GM18861 (cell line): ENCODE results near the gene CBFA2T3.
"Not testable (repeated sequence)": the region's sequence is repeated elsewhere in the genome, so short reads cannot be mapped to it uniquely, and the experiment has no call there.

Source experiments
- ATAC-seq: cut with Tn5 transposase; IDR thresholded peaks from one replicate; pipeline ENCODE4 v1.9.1; 2021; ENCODE audit not compliant: unreplicated experiment

The CBFA2T3 gene

DNA sequence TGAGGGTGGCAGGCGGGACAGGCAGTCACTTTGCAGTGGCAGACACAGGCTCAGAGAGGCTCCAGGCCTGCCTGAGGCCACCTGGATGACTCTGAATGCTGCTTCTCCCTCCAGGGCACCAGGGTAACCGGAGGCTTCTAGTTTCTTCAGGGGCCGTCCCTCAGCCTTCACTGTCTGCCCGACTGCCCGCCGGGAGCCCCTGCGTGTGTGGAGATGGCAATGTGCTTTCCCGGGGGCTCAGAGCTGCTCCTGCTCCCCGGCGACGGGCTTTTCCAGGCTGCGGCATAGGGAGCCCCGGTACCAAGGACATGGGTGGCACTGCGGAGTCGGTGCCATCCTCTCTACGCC lies 51.5 kb downstream of the CBFA2T3 start:
- no peak for ATAC-seq

DNA sequence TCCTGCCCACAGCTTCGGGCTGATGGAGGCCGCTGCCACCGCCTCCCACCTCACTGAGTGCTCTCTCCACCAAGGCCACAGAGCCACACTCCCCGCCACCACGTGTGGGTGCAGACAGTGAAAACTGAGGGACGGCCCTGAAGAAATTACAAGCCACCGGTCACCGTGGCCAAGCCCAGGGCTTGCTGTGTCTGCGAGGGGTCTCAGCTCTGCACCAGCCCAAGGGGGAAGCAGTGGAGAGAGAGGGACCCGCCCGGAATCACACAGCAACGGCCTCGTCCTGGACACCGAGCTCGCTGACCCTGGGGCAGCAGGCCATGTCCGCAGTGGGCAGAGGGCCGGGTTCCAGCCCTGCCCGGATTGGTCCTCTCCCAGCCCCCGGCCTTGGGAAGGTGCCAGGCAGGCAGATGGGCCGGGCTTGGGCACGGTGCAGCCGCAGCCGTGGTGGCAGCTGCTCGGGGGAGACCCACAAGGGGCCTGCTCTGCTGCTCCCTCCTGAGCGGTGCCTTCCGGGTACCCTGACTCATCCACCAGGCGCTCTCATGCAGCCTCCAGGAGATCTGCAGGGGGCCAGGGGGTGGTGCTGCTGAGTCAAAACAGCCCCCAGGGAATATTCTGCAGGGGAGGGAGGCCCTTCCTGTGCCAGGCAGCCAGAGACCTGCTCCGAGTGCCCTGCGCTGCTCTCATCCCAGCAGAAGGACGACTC lies 52.0 kb downstream of the CBFA2T3 start:
- no peak for ATAC-seq

DNA sequence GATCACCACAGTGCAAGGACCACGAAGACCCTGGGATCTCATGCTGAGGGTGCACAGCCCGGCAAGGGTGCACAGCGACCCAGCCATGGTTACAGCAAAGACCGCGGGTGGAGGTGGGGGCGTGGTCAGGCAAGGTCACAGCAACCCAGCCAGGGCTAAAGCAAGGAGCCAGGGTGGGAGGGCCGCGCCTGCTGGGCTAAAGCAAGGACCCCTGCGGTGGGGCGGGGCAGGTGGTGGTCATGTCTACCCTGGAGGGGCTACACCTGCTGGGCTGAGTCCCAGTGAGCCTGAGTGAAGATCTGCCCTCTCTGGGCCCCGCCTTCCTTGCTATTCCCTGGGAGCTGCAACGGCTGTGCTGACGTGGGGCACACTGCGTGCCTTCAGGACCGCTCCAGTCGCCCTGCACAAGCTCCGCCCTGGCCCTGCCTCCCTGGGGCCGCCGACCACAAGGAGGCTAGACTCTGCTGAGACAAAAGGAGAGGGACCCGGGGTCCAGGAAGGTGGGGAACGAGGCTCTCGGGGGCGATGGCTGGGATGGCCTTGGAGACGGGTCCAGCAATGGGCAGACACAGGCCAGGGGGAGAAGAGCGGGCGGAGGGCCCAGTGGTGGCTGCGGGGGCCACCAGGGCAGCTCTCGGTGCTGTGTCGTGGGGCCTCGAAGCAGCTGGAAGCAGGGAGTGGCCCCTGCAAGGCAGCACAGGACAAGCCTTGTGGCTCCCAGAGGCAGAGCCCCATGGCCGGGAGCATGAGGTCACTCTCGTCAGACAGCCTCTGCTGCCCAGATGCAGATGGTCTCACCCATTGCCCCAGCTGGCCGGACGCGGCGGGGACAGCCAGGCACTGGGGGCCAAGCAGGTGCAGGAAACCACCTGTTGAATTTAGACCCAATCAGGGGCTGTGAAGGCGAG lies 52.8 kb downstream of the CBFA2T3 start:
- no peak for ATAC-seq

DNA sequence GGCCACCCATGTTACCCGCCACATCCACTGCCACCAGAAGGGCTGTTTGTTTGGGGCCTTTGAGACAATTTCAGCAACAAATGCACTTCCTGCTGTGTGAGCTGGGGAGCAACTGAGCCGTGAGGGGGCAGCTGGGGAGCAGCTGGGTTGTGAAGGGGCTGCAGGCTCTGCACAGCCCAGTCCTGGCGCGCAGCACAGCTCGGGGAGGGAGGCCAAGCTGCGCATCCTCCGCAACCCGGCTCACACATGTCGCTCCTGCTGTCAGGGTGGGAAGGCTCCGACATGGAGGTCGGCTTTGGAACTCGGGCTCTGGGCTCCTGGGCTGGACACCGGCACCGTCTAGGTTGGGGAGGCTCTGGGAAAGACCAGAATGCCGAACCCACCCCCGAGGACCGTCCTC lies 53.6 kb downstream of the CBFA2T3 start:
- no peak for ATAC-seq

DNA sequence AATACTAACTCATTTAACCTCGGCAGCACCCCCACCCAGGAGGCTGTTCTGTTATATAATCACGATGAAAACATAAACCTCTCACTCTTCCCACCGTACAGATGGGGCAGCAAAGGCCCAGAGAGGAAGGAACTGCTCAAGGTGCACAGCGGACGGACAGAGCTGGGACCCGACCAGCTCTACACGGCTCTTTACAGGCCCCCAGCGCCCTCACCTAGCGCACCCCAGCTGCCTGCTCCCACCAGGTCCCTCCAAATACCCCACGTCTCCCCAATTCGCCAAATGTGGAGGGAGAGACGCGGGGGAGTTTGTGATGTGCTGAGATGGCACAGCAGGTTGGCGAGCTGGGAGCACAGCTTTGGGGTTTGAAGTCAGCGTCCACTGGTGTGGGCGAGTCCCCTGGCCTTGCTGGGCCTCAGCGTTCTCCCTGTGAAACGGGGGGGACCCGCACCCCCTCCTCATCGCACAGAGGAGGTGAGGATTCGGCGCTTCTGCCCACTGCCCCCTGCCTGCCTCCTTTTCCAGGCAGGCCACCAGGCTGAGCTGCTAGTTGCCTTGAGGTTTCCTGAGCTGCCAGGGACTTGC lies 54.1 kb downstream of the CBFA2T3 start:
- no peak for ATAC-seq

DNA sequence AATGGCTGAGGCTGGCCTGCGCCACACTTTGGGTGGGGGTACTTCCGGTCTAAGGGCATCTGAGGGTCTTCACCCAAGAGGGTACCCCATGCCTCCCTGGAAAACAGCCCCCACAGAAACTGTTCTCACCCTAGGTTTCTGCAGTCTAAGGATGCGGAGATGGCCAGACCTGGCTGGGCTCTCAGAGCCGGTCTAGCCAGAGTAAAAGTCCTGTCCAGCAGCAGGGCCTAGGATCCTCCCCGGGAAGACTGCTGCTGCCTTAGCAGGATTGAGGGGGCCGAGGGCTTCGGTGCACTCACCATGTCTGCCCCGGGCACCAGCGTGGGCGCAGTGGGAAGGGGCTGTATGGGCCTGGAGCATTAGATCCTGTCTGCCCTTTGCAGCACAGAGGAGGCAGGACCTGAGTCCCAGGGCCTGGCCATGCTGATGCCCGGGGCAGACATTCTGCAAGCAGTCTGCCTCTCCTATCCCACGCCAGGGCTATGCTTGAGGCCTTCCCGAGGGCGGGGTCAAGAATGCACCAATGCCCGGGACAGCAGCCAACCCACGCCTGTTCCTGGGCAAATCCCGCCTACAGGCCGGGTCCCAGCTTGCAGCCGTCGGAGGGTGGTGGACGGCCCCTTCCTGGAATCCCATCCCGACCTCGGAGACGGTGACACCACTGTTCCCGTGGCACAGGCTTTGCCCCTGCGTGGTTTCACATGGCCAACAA lies 54.7 kb downstream of the CBFA2T3 start:
- no peak for ATAC-seq

DNA sequence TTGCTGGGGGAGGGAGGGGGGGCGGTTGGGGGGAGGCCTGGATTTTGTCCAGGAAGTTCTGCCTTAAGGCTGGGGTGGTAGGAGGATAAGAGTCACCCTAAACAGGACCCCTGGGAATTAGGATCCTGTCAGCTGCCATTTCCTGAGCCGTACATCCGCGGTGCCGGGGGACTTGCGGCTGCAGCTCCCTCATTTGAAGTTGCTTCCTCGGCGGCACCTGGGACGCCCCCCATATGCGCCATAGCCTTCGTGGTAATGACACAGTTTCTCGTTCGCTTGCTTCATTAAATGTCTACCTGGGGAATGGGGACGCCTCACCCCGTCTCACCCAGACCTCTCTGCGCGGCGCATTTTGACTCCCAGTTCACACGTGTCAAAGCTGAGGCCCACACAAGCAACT lies 55.4 kb downstream of the CBFA2T3 start:
- ATAC-seq = no peak

DNA sequence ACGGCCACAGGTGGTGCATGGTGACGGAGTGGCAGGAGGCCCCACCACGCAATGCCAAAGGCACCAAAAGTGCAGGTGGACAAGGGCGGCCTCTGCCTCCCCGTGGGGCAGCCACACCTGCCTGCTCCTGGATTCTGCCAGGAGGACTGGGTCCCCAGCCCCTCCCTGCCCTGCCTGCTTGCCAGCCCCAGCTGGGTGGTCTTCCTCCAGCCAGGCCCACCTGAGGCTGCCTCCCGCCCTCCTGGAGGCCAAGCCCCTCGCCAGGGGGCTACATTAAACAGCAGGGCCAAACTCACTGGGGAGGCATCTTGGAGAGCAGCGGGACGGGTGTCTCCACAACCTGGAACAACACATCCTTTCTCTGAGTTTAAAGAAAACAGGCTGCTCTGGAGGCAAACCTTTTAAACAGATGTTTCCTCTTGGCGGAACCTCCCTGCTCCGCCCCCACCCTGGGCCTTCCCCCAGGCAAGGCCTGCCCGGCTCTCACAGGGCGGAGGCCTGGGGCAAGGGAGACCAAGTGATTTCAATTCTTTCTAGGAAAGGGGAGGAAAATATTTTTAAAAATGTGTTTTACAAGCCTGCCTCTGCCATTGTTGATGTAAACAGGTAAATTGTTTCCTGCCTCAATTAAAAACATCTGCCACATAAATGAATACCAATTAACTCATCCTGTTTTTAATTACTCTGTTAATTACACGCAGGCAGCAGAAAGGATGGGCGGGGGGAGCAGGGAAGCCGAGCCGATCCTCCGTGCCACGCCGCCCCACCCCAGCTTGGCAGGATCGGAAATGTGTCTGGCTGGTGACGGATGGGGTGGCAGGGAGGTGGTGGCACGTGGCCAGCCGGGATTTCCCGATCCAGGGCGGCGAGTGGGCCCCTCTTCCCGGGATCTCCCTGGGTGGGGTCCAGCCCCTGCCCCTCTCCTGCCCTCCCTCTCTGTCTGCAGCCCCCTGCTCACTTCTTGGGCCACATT lies 56.1 kb downstream of the CBFA2T3 start:
- ATAC-seq = no peak

DNA sequence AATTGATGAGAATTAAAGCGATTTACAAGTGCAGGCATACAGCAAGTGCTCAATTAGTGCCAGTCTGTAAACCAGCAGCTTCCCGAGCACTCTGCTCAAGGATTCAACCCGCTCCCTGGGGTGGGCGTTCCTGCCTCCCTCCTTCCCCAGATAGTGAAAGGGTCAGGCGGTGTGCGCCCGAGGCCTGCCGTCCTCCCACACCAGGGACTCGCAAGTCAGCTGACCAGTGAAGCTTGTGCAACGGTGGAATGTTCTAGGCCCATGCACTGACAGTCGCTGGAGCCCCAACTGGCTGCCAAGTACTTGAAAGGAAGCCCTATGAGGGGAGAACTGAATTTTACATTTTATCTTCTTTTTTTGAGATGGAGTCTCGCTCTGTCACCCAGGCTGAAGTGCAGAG lies 57.1 kb downstream of the CBFA2T3 start:
- no peak for ATAC-seq

DNA sequence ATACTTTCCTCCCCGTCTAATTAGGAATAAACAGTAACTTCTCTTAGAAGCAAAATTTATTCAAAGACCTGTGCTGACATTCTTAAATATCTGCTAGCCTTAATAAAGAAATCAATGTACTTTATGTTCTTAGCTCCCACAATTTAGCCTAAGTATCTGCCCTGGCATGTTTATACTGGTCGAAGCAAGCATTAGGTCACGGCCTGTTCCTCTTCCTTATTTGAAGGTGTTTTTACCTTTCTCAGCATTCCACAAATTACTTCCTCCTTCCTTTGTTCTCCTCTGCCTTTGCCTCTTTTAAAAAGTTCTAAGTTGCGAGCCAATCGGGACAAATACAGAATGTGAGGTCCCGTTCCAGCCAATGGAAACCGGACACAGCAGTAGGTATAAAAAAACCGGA lies 58.1 kb downstream of the CBFA2T3 start:
- ATAC-seq = not testable (repeated sequence)

DNA sequence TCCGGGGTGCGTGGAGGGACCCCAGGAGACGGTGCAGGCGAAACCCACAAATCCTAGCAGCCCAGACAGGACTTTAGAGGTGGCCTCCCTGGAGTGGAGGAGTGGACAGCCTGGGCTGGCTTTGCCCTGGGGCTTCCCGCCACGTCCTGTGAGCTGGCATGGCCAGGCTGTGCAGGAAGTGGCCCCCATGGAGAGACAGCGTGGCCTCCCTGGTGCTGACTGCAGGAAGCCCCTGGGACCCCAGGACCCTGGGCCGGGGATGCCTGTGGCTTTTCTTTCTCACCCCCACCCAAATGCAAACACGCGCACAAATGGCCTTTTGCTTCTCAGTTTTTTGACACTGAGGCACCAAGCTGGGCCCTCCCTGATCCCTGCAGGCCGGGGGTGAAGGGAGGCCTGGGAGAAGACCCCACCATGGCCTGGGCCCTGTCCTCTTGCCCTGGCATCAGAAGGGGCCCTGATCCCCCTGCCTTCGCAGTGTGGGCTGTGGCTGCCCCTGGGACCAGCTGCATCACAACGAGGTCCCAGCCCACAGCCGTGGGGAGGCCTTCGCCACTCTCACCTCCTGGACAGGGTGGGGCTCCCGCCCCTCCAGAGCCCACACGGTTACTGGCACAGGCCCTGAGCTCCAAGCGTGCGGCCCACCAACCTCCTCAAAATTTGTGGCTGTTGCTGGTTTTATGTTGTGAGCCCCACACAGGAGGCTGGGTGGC lies 58.9 kb downstream of the CBFA2T3 start:
- no peak for ATAC-seq

DNA sequence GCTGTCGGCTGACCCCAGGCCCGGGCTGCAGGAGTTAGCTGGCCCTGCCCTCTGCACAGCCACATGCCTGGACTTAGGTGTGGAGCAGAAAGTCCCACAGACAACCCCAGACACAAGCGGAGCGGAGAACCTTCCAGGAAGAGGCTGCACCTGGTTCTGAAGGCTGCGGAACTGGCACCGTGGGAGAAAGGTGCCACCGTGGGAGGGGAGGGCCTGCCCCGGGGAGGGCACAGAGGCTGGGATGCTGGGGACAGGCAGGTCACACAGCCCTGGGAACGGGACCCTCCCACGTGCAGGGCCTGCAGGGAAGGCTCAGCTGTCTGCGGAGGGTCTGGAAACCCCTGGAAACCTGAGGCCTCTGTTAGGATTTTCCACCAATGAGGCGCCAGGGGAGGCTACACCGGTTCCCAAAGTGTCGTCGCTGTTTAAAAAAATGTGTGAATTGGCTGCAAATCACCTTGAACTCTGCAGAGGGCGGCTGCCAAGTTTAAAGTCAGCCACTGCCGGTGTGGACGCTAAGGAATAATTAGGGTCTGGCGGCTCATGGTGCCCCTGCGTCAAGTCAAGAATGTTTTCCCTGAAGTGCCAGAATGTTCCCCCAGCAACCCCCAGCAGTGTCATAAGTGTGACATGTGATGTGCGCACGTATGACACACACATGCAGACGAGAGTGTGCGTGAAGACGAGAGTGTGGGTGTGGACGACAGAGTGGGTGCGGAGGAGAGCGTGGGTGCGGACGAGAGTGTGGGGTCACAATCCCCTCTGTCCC lies 59.7 kb downstream of the CBFA2T3 start:
- no peak for ATAC-seq

DNA sequence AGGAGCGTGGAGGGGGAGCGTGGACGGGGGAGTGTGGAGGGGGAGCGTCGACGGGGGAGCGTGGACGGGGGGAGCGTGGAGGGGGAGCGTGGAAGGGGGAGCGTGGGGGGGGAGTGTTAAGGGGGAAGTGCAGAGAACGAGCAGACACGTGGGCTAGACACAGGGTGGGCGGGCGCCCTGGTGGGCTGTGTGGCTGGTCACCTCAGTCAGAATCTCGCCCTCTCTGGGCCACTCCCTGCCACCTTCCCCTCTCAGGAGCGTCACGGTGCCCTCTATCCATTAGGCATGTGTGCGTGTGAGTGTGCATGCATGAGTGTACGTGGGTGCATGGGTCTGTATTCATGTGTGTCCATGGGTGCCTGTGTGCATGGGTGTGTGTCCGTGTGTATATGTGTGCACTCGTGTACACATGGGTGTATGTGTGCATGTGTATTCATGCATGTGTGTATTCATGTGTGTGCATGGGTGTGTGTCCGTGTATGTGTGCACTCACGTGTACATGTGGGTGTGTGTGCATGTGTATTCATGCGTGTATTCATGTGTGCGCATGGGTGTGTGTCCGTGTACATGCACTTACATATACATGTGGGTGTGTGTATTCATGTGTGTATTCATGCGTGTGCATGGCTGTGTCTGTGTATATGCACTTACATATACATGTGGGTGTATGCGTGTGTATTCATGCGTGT lies 61.2 kb downstream of the CBFA2T3 start:
- ATAC-seq = no peak

DNA sequence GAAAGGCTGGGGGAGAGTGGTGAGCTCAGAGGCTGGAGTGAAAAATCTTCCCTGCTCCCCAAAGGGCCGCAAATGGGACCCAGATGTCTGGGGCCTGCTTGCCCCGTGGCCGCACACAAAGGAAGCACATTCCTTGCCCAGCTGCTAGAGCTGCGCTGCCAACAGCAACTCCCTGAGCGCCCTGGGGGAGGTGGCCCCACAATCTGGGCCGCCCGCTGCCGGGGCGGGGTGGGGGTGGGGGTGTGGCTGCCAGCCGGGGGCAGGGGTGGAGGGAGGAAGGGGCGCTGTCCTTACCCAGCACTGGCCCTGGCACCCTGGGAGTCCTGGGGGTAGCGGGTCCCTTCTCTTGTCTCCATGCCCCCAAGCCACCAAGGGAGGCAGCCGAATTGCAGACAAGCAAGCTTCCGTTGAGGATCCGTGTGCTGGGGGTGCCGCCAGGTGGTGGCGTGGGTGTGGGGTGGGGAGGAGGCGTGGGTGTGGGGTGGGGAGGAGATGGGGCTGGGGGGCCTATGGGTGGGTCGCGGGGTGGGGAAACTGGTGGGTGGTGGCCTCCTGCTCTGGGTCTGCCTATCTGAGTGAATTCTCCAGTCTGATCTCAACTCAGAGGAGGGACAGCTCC lies 62.1 kb downstream of the CBFA2T3 start:
- no peak for ATAC-seq

DNA sequence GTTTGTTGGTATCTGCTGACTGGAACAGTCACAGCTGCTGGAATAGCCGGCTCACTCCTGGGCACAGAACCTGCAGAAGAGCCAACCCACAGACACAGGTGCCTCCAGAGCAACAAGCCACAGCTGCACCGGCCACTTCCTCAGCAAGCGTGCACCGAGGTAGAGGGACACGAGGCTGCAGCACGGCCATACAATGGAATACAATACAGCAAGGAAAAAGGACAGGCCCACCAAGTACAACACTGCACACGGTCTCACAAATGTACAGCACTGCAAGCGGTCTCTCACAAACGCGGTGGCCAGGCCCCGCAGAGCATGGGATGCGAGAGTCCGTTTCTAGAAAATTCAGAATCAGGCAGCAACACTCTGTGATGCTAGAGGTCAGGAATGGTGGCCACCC lies 63.1 kb downstream of the CBFA2T3 start:
- ATAC-seq = no peak

DNA sequence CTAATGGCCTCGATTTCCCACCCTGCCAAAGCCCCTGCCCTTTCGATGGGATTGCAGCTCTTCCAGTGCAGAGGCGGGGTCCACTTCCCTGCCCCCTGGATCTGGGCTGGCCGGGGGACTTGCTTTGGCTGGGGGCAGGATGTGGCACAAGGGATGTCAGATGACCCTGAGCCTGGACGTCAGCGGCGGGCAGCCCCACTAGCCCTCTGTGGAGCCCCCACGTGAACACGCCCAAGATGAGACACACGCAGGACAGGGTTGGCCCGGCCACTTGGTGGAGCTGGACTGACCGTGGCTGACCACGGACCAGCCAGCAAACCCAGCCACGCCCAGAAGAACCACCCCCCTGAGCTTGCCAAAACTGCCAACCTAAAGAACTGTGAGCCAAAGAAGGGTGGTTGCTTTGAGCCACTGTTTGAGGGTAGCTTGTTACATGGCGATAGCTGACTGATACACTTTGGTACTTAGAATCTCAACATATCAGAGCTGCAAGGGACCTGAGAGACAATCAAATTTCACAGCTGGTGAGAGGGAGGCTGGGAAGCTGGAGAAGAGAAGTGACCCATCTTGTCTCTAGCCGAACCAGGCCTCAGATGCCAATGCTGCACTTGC lies 63.9 kb downstream of the CBFA2T3 start:
- ATAC-seq = no peak

DNA sequence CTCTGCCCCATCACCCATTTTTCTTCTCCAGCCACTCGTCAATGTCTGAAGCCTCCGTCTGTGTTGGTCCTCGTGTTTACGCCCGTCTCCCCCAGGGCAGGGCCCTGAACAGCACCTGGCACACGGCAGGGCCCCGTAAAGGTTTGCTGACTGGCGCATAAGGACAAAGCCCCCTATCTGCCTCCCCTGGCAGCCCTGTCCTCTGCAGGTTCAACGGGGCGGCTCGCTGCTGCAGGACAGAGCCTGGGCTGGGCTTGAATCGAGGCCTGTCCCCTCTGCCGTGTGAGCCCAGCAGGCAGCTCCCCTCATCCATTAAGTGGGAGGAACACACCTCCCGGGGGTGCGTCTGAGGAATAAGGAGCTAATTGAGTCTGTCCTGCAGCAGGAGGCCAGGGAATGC lies 64.5 kb downstream of the CBFA2T3 start:
- no peak for ATAC-seq

DNA sequence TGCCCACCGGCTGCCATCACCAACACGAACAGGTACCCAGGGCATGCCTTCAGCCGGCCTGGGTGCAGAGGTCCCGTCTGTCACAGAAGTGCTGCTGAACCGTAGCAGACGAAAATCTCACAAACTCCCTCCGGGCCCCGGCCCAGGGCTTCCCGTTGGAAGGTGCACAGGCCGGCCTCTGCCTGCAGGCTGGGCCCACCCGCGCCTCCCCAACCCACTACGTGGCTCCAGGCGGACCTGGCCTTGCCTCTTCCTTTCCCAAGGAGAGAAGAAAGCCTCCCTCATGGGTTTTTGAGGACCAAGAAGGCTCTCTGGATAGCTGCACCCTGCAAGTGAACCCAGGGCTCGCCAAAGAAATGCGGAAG lies 65.1 kb downstream of the CBFA2T3 start:
- no peak for ATAC-seq
